Stimulated activated CD8-positive, alpha-beta memory T cell treated with anti-CD3 and anti-CD28 coated beads, Interleukin-12 subunit alpha, Interleukin-12 subunit beta, amount 100 ng/mL, for 1 hour (primary cell): ENCODE data around the gene FAM13A.
"Not testable (repeated sequence)": the region's sequence is repeated elsewhere in the genome, so short reads cannot be mapped to it uniquely, and the experiment has no call there.

Experiments used
- DNase-seq: peaks from one replicate; pipeline ENCODE4 v3.0.0-alpha.2; 2020; ENCODE audit warnings: low read depth

The FAM13A gene

GRCh38 chr4:88957570-88957969, 99.4 kb downstream of the FAM13A start:
- DNase-seq, result no peak

- no peak for DNase-seq
These were observed 101.2 kb downstream of the FAM13A start for GRCh38 chr4:88955580-88956380.

GRCh38 chr4:88953400-88953799, 103.6 kb downstream of the FAM13A start:
- DNase-seq, result no peak

- no peak for DNase-seq
These were observed 104.9 kb downstream of the FAM13A start for GRCh38 chr4:88952081-88952480.

- DNase-seq, result no peak
These were observed 107.4 kb downstream of the FAM13A start for GRCh38 chr4:88949605-88950004.

- DNase-seq, result no peak
These were observed 116.5 kb downstream of the FAM13A start for GRCh38 chr4:88940506-88940905.

GRCh38 chr4:88939697-88940096, 117.3 kb downstream of the FAM13A start:
- DNase-seq, result no peak

- no peak for DNase-seq
These were observed 118.8 kb downstream of the FAM13A start for GRCh38 chr4:88938138-88938537.

- DNase-seq, result no peak
These were observed 119.9 kb downstream of the FAM13A start for GRCh38 chr4:88937081-88937480.

- DNase-seq, result no peak
These were observed 123.4 kb downstream of the FAM13A start for GRCh38 chr4:88933414-88934160.

GRCh38 chr4:88928852-88929251, 128.1 kb downstream of the FAM13A start:
- no peak for DNase-seq

- DNase-seq, result no peak
These were observed 129.6 kb downstream of the FAM13A start for GRCh38 chr4:88927420-88927819.

GRCh38 chr4:88919056-88919455, 137.9 kb downstream of the FAM13A start:
- no peak for DNase-seq

GRCh38 chr4:88913181-88913580, 143.8 kb downstream of the FAM13A start:
- DNase-seq, result not testable (repeated sequence)

- DNase-seq, result no peak
These were observed 145.5 kb downstream of the FAM13A start for GRCh38 chr4:88911246-88912212.

- DNase-seq, result no peak
These were observed 146.9 kb downstream of the FAM13A start for GRCh38 chr4:88910101-88910500.

GRCh38 chr4:88908521-88908920, 148.5 kb downstream of the FAM13A start:
- no peak for DNase-seq

GRCh38 chr4:88908003-88908402, 149.0 kb downstream of the FAM13A start:
- DNase-seq, result no peak

- no peak for DNase-seq
These were observed 149.5 kb downstream of the FAM13A start for GRCh38 chr4:88907478-88907877.

- not testable (repeated sequence) for DNase-seq
These were observed 152.7 kb downstream of the FAM13A start for GRCh38 chr4:88904240-88904639.

- no peak for DNase-seq
These were observed 156.6 kb downstream of the FAM13A start for GRCh38 chr4:88900432-88900831.

GRCh38 chr4:88897752-88898151, 159.2 kb downstream of the FAM13A start:
- no peak for DNase-seq
